GM13977 (cell line): ENCODE measurements around the gene ZNF860.
"Not testable (repeated sequence)": the region's sequence is repeated elsewhere in the genome, so short reads cannot be mapped to it uniquely, and the experiment has no call there.

Experiments used
- DNase-seq: peaks from one replicate; pipeline ENCODE4 v3.0.0; 2012; ENCODE audit warnings: low spot score
- CTCF ChIP-seq: IDR thresholded peaks from 2 replicates; pipeline ENCODE4 v1.5.1; 2012; ENCODE audit warnings: mild to moderate bottlenecking, control low read depth; ENCODE audit not compliant: insufficient read depth; ENCODE audit errors: extremely low read depth, missing control alignments
- in situ Hi-C: fragments of 300-500 bp; cut with MboI; formaldehyde crosslinking; loops from one replicate; pipeline ENCODE4 v1.12.0; 2022; ENCODE audit warnings: low sequenced_read_pairs, low pct_unique_long_range_greater_than_20kb, mixed read lengths, inconsistent platforms; ENCODE audit not compliant: unreplicated experiment

The ZNF860 gene

GRCh38 chr3:32002561-32003368 lies 21.2 kb downstream of the ZNF860 start:
- in situ Hi-C loops, result no loop called here
- no peak for TF ChIP-seq CTCF
- DNase-seq, result no peak

- no peak for DNase-seq
- no peak for TF ChIP-seq CTCF
- in situ Hi-C loops, result no loop called here
Measured at GRCh38 chr3:32003380-32003779, 21.8 kb downstream of the ZNF860 start.

- TF ChIP-seq CTCF, result no peak
- in situ Hi-C loops, result no loop called here
- DNase-seq, result no peak
Measured at GRCh38 chr3:32004113-32004765, 22.7 kb downstream of the ZNF860 start.

- in situ Hi-C loops, result no loop called here
- no peak for TF ChIP-seq CTCF
- DNase-seq, result no peak
Measured at GRCh38 chr3:32009101-32009500, 27.6 kb downstream of the ZNF860 start.

- TF ChIP-seq CTCF, result no peak
- DNase-seq, result no peak
- in situ Hi-C loops, result no loop called here
Measured at GRCh38 chr3:32009957-32010356, 28.4 kb downstream of the ZNF860 start.

GRCh38 chr3:32010699-32011098 lies 29.1 kb downstream of the ZNF860 start:
- DNase-seq, in situ Hi-C loops: not testable (repeated sequence)

- DNase-seq, in situ Hi-C loops: not testable (repeated sequence)
Measured at GRCh38 chr3:32015638-32016037, 34.1 kb downstream of the ZNF860 start.
